Measurements from ENCODE around the gene HOXA5.

HOXA5 gene

DNA sequence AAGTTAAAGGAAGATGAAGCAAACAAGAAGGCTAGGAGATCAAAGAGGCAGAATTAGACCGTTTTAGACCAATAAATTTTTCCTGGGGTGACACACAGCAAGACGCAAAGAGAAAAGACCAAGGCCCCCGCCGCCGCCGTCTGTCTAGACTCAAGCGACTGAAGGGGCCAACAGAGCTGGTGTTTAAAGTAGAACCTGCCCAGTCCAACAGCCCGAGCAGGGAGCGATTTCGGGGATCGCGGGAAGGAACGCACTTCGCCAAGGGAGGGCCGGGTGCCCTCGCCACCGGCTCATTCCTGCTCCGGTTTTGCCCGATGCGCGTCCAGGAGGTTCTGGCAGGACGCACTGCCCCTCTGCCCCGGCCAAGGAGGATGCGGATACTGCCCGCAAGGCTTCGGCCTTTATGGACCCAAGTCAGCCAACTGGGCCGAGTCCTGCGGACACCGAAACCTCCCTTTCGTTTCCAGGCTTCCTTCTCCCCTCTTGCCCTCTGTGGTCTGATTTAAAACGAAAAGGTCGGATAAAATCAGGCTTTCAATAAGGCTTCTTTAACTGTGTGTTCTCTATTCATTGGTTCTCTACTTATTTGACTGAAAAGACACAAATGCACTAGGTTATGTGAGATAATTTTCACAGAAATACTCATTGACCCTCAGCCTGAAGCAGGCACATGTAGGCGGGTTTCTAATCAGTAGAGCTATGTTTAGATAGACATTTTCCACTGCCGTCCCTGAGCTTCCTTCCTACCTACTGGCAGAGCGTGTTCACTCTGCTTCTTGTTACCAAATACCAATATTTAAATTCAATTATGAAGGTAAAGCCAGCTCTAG lies 15.2 kb upstream of the HOXA5 start:
- no peak for DNase-seq

DNA sequence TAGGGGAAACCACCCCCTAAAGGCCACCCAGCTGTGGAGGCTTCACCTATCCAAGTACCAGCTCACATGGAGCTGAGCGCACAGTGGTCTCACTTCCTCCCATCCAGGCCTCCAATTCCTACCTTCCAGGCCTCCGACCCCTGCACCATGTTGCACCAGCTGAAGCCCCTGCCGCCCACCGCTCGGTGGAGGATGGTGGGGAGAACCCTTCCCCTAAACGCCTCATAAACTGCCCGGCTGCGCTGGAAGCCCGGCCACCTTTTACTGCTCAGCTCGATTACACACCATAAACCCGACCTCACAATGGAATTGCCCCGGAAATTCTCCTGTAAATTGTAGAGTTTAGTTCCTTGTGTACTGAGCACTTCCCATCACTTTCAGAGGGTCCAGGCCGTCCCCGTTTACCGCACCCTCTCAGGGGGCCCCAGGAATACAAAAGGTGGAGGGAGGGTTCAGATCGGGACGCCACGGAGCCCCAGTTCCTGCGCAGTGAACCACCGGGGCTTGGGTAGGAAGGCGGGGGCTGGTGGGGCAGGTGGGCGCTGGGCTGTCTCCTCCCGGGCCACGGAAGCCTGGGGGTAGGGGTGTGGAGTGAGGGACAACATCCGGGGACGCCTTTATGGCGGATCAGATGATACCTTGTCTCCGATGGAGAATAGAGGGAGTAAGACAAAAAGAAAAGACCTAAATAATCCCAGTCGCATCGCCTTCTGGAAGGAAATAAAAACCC lies 14.4 kb upstream of the HOXA5 start:
- DNase-seq, result no peak

DNA sequence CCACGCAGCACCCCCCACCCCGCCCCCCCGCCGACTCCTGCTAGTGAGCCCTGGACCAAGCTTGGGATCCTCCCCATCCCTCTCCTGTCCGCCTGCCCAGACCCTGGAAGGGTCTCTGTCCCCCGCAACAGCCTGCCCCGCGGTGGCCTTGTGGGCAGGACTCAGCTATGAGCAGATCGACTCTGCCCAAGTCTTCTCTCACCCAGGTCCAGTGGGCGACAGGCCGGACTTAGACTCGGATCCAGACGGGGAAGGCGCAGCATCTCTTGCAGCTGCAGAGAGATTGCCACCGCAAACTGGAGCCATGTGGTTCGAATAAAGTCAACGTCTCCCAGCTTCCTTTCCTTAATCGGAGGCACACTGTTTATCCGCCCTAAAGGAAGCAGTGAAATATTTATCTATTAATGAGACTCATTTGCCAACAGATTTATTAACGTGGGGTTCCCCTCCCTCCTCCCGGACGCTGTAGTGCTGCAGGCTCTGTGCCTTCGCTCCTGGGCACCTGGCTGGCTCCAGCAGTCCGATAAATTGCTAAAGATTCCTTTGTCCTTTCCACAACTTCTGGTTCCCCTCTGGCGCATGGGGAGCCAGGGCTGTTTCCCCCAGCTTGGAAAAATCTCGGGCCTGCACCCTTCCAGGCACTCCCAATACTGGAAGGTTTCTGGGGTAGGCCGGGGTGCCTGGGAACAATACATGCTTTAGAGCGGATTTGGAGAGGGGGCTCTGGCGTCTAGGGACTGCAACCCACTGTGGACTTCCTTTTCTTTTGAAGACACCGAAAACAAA lies 13.6 kb upstream of the HOXA5 start:
- DNase-seq, result no peak

DNA sequence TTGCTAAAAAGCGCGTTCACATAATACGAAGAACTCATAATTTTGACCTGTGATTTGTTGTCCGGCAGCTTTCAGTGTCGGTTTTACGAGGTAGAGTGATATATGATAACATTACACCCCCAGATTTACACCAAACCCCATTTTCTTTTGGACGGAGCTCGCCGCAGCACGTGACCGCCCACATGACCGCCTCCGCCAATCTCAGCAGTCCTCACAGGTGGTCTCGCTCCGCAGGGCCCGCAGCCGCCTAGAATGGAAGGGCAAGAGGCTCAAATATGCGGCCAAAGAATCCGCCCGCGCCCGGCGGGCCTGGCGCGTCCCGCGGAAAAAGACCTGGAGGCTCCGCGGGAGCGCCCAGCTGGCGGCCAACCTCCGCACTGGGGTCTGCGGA lies 13.0 kb upstream of the HOXA5 start, which contains the start of gene HOXA7:
Gene HOXA7, minus strand, starts transcription at position 168 of the 391 bp plus-strand sequence. Its CDS starts 130 bp downstream, at position 38.
- DNase-seq, result no peak

DNA sequence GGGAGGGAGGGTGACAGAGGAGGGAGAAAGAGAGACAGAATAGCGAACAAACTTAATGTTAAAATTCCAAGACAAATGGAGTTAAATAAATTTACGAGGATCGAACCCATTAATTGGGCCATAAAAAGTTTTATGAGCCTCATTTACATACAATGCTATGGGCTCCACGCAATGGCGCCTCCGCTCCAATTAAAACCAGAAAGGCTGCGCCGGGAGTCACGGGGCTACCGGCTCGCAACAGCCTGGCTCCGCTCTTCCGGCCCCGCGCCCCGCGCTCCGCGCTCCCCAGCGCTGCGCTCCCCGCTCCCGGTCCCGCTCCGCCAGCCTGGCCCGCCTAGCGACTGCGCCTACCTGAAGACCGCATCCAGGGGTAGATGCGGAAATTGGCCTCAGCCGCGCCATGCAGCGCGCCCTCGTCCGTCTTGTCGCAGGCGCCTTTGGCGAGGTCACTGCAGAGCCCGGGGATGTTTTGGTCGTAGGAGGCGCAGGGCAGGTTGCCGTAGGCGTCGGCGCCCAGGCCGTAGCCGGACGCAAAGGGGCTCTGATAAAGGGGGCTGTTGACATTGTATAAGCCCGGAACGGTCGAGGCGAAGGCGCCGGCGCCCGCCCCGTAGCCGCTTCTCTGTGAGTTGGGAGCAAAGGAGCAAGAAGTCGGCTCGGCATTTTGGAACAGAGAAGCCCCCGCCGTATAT lies 12.5 kb upstream of the HOXA5 start:
- DNase-seq, result no peak

DNA sequence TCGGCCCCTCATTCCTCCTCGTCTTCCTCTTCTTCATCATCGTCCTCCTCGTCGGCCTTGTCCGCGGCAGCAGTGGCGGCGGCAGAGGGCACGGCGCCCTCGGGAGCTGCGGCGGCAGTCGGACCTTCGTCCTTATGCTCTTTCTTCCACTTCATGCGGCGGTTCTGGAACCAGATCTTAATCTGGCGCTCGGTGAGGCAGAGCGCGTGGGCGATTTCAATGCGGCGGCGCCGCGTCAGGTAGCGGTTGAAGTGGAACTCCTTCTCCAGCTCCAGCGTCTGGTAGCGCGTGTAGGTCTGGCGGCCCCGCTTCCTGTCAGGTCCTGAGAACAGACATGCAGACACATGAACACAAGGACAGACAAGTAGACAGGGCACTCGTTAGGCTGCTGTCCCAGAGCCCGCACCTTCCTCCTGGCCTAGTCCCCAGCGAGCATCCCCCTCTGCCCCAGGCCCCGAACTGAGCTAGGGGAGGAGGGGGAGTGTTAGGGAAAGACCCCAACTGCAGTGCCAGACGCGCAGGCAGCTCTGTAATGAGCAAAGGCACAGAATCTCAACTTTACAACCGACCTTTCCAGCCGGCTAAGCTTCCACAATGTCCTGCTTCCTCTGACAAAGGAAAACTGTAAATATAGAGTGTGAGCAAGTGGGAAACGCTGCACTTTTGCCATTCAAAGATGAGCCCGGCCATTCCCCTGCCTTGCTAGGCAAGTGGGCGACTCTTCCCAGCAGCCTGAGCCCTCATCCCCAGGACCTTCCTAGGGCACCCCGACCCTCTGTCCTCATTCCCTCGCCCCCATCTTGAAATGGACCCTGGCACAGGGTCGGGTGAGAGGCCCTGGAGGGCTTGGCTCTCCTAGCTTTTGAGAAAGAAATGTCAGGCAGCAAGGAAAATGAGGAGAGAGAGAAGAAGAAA lies 11.7 kb upstream of the HOXA5 start:
- DNase-seq, result no peak

DNA sequence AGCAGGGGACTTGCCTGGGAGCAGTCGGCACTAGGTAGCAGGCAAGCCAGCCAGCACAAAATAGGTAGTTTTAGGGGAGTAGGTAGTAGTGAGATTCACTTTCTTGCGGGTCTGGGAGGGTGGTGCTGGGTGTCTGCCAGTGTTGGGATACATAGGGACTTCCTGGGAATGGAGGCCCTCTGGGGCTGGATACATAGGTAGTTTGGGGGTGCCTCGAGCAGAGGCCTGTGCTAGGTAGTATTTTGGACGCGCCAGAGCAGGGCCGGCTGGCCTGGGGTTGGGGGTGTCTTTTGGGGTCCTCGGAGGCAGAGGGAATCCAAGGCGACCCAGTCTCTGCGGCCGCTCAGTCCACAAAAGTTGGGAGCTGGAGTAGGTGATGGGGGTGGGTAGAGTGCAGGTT lies 10.9 kb upstream of the HOXA5 start:
- DNase-seq, result no peak

DNA sequence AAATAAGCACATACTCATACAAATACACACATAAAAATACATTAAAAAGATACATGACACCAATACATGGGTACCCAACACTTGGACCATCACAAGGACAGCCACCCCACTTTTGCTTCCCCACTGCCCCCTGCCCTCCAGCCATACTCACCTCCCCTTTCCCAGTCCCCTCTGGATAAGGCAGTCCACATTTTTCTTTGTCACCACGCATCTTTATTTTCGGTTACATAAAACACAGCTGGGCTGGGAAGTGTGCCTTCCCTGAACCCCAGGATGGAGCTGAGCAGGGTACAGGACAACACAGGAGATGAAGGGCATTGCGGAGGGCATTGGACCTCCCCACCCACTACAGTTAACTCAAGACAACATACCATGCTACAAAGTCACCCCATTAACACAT lies 10.0 kb upstream of the HOXA5 start:
- no peak for DNase-seq

DNA sequence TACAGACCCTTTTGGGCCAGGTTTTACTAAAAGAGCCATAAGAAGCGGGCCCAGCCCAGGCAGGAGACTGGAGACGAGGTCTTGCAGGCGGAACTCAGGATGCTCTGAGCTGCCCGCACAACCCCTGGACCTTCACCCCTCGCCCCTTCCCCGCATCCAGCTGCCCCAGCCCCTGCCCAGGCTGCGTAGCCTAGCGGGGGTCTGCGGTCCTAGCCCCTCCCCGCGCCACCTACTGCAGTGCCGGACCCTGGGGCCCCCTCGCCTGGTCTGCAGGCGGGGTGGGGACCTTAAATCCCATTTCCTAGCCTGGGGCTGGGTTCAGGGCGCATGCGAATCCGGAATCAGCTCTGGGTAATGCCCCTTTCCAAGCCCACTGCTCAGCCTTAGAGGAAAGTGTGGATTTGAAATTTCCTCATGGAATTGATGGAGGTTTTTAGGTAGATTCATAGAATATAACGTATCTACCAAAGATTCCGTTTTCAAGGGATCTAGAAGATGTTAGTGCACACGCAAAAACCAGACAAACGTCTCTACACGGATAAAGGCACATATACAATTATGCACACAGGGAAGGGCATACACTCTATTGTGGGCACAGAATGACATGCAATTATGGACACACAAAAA lies 9.4 kb upstream of the HOXA5 start:
- no peak for DNase-seq

DNA sequence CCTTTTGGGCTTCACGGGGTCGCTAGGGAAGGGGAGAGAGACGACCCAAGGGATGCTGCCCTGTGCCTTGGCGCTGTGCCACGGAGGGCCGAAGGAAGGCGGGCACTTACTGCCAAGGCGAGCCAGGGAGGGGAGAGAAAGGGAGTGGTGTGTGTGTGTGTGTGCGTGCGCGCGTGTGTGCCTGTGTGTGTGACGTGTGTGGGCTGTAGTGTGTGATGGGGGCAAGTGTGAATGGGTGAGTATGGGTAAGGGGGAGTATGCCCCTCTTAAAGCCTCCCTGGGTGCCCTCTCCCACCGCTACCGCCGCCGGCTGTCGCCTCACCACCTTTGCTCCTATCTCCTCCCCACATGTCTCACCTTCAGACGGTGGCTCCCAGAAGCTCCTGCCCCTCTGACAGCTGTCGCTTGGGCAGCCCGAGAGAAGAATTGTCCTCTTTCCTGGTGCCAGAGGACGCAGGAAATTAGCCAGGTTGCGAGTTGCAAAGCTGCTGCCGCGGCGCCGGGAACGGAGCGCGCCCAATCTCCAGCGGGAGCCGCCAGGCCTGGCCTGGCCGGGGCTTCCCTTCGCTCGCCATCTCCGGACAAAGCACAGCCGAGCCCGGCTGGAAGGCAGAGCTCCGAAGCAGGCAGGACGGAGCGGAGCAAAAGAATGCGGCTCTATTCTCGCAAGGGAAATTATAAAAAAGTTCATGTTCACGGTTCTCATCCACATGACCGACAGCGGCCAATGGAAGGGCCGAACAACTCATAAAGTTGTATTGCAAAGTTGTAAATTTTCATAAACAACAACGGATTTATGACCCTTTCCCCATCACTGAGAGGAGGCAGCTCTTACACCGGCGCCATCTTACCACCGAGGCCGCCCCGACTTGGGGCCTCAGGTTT lies 8.7 kb upstream of the HOXA5 start, which contains the start of gene HOXA3:
Gene HOXA3, minus strand, starts transcription at position 653 of the 885 bp plus-strand sequence. CDS start 41,943 bp downstream, outside the sequence.
- DNase-seq, result no peak

DNA sequence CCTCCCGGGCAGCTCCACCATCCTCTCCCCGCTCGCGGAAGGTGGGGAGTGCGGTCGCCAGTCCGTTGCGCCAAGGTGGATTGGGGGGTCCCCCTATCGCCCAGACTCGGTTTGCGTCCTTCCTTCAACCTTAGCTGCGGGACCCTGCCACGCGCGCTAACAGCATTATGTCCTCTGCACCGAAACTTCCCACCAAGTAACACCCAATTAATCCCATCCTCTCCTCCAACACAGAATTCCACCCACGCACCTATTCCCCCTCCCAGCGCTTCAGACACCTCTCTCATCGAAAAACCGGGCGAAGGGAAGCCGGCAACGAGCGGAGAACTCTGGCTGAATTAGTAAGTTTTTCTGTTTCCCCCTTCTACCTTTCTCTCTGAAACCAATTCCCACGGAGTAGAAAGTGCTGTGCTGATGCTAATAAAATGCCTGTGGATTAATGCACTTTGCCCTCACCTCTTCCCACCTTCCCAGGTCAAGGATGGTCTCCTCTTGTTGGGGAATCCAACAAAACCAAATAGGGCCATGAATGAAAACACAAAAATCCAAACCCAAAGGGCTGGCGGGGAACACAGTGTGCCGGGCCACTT lies 8.0 kb upstream of the HOXA5 start:
- no peak for DNase-seq

DNA sequence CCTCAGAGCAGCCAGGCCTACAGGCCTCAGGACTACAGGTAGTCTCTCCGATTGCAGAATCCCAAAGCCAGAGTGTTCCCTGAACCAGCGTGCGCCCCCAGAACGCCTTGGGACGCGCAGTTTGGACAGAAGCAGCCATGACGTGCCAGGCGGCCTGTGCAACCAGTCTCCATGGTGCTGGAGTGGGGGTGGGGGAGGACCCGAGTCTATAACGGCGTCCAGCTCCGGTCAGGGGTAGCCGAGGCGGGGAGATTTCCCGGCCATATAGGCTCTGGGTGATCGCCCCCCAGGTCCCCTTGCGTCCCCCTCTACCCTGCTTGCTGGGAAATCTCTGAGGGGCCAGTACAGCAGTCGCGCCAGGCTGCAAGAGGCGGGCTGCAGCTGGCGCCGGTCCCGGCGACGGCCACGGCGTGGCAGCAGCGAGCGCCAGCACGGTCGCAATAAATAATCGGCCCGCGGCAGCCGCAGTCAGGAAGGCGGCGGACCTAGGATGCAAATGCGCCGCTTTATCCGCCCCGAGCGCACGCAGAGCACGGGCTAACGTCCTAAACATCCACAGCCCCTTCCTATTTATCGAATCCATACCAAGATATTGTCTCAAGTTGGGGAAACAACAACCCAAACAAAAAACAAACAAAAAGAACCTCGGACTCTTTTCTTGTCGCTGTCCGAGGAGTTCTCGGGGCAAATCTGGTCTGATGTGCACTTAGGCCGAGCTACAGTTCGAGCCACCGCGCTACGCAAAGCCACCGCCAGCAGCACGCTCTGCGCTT lies 7.3 kb upstream of the HOXA5 start:
- DNase-seq, result no peak

DNA sequence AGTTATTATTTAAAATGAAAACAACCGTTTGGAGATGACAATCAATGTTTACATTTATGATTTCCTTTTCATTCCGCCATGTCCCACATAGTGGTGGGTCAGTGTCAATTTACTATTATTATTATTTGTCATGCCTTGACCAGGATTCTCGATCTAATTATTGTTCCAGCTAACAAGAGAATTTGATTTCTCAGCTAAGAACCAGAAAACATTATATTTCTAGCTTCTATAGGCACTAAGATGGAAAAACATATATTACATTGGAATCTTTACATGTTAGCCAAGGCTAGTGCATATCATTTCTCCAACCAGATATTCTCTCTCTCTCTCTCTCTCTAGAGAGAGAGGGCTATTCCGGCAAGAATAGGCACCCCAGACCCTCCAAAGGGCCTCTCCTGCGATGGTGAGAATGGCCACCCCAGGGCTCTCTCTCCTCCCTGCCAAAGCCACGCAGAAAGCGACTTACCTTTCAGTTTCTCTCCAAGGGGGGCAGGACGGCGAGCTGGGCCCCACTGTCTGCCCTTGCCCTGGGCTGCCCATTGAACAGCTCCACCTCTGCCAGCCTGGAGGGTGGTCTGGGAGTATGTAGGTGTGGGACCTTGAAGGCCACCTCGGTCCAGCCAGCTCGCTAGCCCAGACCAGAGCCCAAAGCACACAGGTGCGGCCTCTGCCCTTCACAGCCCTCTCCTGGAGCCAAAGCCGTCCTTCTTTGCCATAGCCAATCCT lies 6.5 kb upstream of the HOXA5 start:
- DNase-seq, result no peak

DNA sequence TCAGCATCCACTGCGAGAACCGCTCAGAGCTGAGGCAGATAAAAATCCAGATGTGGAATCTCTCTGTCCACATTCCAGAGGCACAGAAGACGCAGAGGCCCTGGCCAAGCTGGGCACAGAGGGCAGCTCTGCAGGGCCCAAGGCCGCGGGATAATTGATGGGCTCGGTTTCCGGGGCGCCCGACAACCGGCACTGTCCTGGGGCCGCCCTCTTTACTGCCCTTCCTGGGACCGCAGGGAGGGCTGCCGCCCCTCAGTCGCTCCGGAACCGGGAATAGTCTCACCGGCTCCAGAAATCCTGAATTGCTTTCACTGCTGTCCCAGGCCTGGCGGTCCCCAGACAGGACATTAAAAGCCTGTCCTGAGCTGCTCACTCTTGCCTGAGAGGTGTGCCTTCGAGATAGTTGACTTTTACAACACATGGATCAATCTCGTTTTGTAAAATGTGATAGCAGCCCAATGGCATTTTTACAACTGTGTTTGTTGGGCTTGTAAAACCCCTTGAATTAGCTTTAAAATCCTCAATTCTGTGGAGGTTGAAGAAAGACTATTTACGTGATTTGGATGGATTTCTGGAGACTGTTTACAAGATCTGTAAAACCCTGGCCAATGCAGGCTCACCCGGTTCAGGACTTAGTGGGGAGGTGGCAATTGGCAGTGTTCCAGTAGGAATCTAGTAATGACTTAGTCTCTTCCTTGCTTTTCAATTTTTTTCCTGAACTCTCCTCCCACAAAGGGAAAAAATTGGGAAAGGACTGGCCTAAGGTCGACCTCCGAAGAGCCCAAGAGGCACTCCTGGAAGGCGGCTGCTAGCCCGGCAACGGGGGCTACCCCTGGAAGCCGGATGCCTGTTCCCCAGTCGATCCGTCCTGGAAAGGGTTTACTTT lies 5.5 kb upstream of the HOXA5 start:
- DNase-seq, result no peak

DNA sequence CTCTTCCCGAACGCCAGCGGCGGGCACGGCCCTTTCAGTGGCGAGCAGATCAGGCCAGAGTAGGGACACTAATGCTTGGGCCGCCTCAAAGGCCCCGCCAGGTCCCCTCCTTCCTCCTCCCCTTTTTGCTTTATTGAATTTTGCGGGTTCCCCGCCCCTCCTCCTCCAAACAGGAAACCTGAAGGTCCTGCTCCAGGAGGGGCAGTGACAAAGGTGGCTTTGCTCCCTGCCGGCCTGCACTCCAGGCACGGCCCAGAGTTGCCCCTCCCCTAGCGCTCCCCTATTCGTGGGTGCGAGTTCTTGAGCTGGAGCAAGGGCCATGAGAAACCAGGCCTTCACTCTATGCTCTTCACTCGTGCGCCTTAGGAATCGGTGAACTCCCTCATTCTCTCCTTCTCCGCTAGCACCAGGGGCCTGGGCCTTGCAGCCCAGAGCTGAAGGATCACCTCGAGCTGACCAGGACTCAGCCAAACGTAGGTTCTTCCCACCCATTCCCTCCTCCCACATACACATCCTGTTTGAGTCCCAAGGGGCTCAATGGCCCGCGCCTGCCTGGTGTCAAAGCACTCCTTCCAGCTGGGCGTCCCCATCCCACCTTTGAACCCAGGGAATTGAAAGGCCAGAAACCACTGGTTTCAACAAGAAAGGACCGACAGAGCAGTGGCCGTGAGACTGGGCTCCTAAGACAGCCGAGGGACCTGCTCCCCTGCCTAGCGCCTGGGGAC lies 4.7 kb upstream of the HOXA5 start:
- no peak for DNase-seq

Data from NCI-H2029 (cell line).